ENCODE results near the gene MAP4K2. TPM values are rescaled to one million over a fixed set of nuclear protein-coding genes. Genes with fewer than 3 reads are reported as not detected.

MAP4K2 gene
- total RNA-seq, 1 donor from 2014 or later = 34.0 TPM

DNA sequence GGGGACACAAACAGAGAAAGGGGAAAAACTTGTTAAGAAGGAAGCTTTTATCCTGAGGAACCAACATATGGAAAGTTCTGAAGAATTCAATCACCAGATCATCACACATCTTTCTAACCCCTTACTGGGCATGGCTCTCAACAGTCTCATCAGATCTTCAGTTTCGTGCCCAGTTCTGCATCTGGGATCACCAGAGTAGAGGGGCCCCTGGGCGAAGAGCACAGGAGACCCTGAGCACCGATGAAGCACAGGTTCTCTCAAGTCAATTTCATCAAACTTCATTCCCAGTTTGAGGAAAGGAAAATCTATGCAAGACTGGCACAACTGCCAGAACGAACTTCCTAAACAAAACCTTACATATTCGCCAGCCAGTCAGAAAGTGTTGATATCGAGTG lies 34.7 kb downstream of the MAP4K2 start:
- Histone ChIP-seq H3K27ac (peak overlapping the region in 1 of 2 donors; percentile 67), H3K9me3 (no peaks in the 10 kb centered on the region), H3K36me3 (peaks cover 100% of the 10 kb centered on the region in 2 donors), H3K4me1 (peaks cover 12 to 39% of the 10 kb centered on the region in 2 donors), H3K4me3 (no peak overlapping the region), H3K27me3 (no peaks in the 10 kb centered on the region)
- TF ChIP-seq, protein P1, sequence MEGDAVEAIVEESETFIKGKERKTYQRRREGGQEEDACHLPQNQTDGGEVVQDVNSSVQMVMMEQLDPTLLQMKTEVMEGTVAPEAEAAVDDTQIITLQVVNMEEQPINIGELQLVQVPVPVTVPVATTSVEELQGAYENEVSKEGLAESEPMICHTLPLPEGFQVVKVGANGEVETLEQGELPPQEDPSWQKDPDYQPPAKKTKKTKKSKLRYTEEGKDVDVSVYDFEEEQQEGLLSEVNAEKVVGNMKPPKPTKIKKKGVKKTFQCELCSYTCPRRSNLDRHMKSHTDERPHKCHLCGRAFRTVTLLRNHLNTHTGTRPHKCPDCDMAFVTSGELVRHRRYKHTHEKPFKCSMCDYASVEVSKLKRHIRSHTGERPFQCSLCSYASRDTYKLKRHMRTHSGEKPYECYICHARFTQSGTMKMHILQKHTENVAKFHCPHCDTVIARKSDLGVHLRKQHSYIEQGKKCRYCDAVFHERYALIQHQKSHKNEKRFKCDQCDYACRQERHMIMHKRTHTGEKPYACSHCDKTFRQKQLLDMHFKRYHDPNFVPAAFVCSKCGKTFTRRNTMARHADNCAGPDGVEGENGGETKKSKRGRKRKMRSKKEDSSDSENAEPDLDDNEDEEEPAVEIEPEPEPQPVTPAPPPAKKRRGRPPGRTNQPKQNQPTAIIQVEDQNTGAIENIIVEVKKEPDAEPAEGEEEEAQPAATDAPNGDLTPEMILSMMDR (IDR thresholded peaks at IDR 0.05) = no peak
- intact Hi-C loops (cut with DNase I) = no loop called here
- peak in 1 of 2 donors; percentile 52 for DNase-seq (ENCODE audit: low spot score in 2 of 2)

DNA sequence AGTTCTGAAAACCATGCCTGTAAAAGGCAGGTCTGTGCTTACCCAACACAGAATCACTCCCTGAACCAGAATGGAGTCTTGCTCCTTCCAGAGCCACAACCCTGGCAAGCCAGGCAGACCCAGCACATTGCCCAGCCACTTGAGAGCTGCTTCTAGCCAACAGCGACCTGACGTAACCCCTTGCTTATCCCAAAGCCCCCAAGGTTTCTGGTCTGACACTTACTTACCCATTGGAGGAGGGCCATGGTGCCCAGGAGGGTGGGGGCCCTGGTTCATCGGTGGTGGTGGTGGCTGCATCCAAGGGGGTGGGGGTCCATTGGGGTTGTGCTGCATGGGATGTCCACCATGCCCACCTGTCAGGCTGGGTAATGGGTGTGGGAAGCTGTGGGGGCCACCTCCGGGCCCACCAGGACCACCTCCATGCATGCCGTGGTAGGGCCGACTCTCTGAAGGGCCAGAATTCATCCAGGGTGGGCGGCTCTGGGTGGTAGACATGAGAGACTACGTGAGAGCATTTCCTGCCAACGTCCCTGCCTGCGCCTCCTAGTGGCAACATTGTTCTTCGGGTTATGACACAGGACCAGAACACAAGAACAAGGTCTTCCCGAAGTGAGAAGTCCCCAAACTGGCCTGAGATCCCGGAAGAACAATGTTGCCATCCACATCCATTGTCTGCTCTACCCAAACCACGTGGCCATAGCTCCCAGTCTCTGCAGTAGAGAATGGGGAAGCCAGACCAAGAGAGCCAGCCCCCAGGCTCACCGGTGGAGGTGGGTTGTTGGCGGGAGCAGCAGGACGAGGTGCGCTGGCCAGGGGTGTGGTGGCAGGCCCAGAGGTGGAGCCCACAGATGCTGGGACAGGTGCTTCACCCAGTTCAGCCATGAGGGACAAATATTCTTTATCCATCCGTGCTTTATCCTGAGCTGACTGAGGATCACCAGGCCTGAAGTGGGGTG lies 35.4 kb downstream of the MAP4K2 start:
- Histone ChIP-seq H3K4me1 (peaks cover 10 to 39% of the 10 kb centered on the region in 2 donors), H3K9me3 (no peaks in the 10 kb centered on the region), H3K27ac (peak overlapping the region; percentile 62 to 67), H3K4me3 (no peak overlapping the region), H3K36me3 (peaks cover 99 to 100% of the 10 kb centered on the region in 2 donors), H3K27me3 (no peaks in the 10 kb centered on the region)
- TF ChIP-seq, protein P1 (IDR thresholded peaks at IDR 0.05) = peak; percentile 61 to 76 (median 64)
- intact Hi-C loops (cut with DNase I) = no loop called here
- DNase-seq (ENCODE audit: low spot score in 2 of 2) = peak in 1 of 2 donors; percentile 91

DNA sequence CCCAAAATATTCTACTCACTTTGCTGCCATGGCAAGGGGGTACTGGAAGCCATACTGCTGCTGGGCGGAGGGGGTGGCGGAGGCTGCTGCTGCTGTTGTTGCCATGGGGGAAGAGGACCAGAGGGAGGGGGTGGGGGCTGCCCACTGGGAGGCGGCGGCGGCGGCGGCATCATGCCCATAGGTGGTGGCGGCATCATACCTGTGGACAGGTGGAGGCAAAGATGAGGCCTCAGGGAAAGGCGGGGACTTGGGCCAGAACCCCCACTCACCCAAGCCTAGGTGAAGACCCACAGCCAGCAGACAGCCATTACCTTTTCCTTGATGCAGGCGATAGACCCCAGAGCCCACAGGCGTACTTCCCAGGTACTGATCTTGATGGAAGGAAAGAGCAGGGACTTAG lies 36.1 kb downstream of the MAP4K2 start:
- DNase-seq (ENCODE audit: low spot score in 2 of 2) = peak in 1 of 2 donors; percentile 60
- Histone ChIP-seq H3K4me3 (no peak overlapping the region), H3K27me3 (no peaks in the 10 kb centered on the region), H3K36me3 (peaks cover 92 to 99% of the 10 kb centered on the region in 2 donors), H3K27ac (peak overlapping the region; percentile 62 to 67), H3K9me3 (no peaks in the 10 kb centered on the region), H3K4me1 (peaks cover 10 to 34% of the 10 kb centered on the region in 2 donors)
- TF ChIP-seq, protein P1 (IDR thresholded peaks at IDR 0.05) = no peak
- intact Hi-C loops (cut with DNase I) = no loop called here

DNA sequence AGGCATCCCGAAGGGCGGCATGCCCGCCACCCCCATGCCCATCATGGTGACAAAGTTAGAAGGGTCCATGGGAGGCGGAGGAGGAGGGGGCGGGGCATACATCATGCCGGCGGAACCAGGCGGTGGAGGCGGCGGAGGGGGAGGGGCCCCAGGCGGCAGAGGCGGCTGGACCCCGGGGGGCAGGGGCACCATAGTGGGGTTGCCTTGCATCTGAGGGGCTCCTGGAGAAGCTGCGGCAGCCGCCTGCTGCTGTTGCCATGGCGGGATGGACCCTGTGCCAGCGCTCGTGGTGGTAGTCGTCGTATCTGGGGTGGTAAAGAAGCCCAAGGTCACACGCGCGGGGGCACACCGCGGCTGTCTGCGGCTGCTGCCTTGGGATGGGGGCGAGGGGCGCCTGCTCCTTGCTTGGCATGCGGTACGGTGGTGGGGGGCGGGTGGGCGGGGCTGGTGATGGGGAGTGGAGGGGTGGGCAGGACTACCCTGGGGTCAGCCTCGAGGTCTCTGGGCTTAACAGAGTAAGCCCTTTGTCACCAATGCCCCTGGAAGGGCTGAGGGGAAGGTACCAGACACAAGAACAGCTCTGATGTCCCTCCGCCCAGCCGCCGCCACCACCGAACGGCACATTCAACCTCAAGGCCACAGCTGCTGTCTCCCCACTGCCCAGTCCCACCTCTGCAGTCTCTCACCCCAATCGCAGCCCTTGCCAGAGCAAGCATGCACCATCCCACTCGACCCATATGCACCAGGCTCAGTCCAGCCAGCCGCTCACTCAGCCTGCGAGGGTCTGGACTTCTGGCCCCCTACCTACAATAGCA lies 37.0 kb downstream of the MAP4K2 start:
- Histone ChIP-seq H3K4me3 (no peak overlapping the region), H3K36me3 (peaks cover 83 to 91% of the 10 kb centered on the region in 2 donors), H3K27me3 (no peaks in the 10 kb centered on the region), H3K4me1 (peaks cover 10 to 28% of the 10 kb centered on the region in 2 donors), H3K27ac (peak overlapping the region in 1 of 2 donors; percentile 67), H3K9me3 (no peaks in the 10 kb centered on the region)
- TF ChIP-seq, protein P1 (IDR thresholded peaks at IDR 0.05) = no peak
- peak in 1 of 2 donors; percentile 61 for DNase-seq (ENCODE audit: low spot score in 2 of 2)
- intact Hi-C loops (cut with DNase I) = no loop called here

DNA sequence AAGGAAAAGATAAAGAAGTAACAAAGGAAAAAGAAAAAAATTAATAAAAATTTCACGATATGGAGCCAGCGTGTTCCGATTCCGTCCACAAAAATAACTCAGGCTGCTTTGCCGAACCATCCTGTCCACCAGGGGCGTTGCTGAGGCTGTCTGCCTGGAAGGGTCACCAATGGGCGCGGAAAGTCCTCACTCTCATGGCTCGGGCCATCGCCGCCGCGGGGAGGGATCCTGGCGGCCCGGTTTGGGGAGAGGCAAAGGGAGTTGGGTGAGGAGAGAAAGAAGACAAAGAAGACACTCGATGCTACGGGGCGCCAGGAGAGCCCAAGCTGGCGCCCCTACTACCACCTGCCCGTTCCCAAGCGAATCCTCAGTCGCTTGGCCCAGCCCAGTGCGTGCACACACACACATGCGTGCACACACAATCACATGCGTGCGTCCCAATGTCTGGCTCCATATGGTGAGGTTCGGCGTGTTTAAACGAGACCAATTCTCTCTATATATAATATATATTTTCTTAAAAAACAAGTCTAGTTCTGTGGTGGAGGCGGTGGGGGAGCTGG lies 37.6 kb downstream of the MAP4K2 start:
- Histone ChIP-seq H3K4me3 (no peak overlapping the region), H3K9me3 (no peaks in the 10 kb centered on the region), H3K27ac (peak overlapping the region in 1 of 2 donors; percentile 80), H3K4me1 (peaks cover 14 to 35% of the 10 kb centered on the region in 2 donors), H3K36me3 (peaks cover 77 to 84% of the 10 kb centered on the region in 2 donors), H3K27me3 (no peaks in the 10 kb centered on the region)
- TF ChIP-seq, protein P1 (IDR thresholded peaks at IDR 0.05) = no peak
- intact Hi-C loops (cut with DNase I) = no loop called here
- peak in 1 of 2 donors; percentile 62 for DNase-seq (ENCODE audit: low spot score in 2 of 2)

Measured in ascending aorta (tissue), 2 donors.